HG03457 (cell line): ENCODE measurements around the gene ITIH5.
"Not testable (repeated sequence)": the region's sequence is repeated elsewhere in the genome, so short reads cannot be mapped to it uniquely, and the experiment has no call there.

ENCODE experiments used
- ATAC-seq: cut with Tn5 transposase; IDR thresholded peaks from one replicate; pipeline ENCODE4 v1.9.1; 2021; ENCODE audit warnings: moderate number of reproducible peaks; ENCODE audit not compliant: unreplicated experiment

The ITIH5 gene

GRCh38 chr10:7666253-7667023 is at the start of gene ITIH5:
TSS of gene ITIH5 (minus strand) at chr10:7666966. CDS start at chr10:7666892, 74 bp downstream.
- no peak for ATAC-seq

GRCh38 chr10:7715515-7715914 is 48.7 kb upstream of the ITIH5 start:
- ATAC-seq: no peak

DNA sequence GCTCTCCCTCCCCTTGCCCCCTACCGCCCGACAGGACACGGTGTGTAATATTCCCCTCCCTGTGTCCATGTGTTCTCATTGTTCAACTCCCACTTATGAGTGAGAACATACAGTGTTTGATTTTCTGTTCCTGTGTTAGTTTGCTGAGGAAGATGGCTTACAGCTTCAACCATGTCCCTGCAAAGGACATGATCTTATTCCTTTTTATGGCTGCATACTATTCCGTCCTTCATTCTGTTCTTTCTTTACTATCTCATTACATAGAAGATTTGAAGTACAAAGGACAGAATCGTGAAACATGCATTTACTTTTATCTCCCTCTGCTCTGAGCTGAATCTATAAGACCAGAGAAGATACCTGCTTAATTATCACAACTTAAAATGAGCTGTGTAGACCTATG is 44.3 kb upstream of the ITIH5 start:
- ATAC-seq: not testable (repeated sequence)

- ATAC-seq: no peak
These were observed 43.7 kb upstream of the ITIH5 start for GRCh38 chr10:7710446-7710845.

- no peak for ATAC-seq
These were observed 42.1 kb upstream of the ITIH5 start for GRCh38 chr10:7708832-7709231.

GRCh38 chr10:7707858-7708622 is 41.3 kb upstream of the ITIH5 start:
- no peak for ATAC-seq

DNA sequence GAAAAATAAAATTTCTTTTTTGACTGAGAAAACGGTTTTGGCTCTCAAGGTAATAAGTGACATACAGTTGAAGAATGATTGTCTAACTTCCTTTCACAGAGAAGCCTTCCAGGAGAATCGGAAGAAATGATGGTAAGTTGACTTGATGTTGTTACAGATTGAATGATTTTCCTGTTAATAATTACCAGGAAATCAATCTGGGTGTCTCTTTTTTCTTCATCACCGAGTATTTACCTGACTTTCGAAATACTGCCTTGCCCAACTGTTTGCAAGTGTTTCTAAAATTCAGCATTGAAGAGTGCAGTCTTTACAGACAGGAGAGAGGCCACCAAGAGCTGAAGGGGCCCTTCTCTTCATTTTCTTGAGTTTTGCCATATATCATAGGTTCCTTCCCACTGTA is 40.3 kb upstream of the ITIH5 start:
- no peak for ATAC-seq

DNA sequence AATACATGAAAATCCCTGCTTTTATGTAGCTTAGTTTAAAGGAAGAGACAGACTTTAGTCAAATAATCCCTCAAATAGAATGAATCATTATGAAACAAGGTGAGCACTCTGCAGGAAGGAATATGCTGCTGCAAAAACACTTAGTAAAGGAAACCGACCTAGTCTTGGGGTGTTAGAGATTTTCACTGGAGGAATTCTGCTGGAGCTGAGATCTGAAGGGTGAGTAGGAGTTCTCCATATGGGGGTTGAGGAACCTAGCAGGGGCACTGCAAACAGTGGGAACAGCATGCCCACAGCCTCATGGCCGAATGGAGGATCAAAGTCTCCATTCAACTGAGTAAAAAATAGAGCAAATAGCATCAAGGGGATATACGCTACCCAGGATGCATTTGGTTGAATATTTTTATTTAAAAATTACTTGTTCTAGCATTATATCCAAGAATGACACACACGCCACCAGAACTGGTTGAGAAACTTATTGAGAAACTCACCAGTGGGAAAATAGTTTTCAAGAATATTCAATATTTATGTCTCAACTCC is 39.8 kb upstream of the ITIH5 start:
- ATAC-seq: no peak

DNA sequence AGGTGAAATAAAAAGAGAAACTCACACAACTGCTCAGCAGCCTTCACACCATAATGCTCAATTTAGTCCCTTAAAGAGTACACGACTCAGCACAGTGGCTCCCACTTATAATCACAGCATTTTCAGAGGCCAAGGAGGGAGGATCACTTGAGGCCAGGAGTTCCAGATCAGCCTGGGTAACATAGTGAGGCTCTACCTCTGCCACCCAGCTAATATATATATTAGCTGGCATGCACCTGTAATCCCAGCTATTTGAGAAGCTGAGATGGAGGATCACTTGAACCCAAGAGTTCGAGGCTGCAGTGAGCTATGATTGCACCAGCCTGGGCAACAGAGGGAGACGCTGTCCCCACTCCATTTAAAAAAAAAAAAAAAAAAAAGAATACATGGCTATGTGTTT is 38.6 kb upstream of the ITIH5 start:
- no peak for ATAC-seq

DNA sequence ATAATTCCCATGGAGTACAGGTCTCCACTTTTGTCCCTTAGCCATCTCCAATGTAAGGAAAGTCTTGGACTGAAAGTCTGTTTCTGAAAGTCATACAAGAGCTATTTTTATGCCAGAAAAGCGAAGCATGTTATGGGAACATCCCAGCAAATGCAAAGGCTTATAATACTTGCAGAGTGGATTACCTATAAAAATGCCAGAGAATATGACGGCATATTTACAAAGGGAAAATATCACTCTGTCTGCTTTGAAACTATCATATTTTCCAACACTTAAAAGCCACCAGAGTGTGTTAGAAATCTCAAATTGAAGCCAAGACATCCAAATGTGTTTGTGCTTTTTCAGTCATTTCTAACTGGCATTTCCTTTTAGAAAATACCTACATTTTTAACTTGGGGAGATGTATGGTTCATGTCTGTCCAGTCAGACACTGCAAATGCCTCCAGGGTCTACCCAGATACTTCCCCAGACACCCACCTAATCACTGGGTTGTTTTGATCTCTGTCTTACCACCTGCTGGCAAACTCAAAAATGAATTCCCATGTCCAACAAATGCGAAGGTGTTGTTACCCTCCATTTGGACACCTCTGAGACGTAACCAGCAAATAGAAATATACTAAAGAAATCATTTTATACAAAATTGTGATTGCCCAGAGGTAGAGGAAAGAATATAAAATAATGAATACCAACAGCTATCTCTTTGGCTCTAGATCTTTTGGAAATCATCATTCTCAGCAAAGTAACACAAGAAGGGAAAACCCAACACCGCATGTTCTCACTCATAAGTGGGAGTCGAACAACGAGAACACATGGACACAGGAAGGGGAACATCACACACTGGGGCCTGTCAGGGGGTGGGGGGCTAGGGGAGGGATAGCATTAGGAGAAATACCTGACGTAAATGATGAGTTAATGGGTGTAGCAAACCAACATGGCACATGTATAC is 37.6 kb upstream of the ITIH5 start:
- no peak for ATAC-seq

DNA sequence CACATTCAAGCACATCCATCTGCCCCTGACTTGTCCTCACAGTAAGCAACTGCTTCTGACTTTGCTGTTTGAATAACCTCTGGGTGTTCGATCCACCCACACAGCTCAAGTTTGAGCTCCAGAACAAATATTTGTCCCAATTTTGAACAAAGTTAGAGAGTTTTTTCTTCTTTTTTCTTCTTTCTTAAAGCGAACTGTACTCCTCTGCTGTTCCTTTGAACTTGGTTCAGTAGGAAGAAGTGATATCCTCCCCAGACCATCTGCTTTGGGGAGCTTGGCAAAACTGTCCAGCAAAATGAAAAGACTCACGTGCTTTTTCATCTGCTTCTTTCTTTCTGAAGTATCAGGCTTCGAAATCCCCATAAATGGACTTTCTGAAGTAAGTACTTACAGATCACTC is 36.4 kb upstream of the ITIH5 start, which contains the start of gene ITIH2:
Gene ITIH2, plus strand, starts transcription at position 177 of the 400 bp plus-strand sequence. Its CDS starts 119 bp downstream, at position 296.
- no peak for ATAC-seq

DNA sequence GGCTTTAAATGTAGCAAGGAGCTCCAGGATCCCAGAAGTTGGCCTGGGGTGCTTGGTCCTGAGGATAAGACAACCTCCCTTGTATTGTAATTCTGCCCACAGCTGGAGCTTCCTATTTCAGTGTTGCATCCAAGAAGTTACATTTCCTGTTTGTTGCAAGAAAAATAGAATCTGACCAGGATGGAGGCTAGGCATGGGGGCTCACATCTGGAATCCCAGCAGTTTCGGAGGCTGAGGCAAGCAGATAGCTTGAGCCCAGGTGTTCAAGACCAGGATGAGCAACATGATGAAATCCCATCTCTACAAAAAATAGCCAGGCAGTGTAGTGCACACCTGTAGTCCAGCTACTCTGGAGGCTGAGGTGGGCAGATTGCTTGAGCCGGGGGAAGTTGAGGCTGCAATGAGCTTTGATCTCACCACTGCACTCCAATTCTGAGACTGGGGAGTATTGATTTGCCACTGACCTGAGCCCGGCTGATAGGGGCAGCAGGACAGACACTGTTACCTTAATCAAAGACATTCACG is 35.6 kb upstream of the ITIH5 start:
- no peak for ATAC-seq

- no peak for ATAC-seq
These were observed 34.5 kb upstream of the ITIH5 start for GRCh38 chr10:7701158-7701742.

DNA sequence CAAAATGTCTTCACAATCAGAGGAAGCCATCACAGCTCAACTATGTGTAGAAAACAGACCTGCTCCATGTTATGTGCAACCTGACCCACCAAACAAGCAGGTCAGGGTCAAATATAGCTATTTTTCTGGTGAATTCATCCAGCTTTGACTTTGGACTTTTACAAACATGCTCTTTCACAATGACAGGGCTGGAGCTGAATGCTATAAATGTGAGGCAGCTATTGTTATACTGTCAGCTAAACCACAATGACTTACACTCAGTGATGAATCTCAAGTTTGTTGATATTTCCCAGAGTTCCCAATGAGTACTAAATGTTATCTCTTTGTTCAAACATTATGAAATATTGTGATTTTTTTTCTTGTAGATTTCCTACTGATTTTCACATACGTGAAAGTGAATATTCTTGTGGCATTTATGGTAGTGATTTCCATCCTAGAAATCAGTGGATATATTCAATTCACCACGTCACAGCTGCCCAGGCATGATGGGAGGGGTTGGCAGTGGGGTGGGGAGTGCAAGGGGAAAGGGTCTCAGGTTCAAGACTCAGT is 33.9 kb upstream of the ITIH5 start:
- ATAC-seq: no peak

GRCh38 chr10:7697426-7697825 is 30.7 kb upstream of the ITIH5 start:
- no peak for ATAC-seq

DNA sequence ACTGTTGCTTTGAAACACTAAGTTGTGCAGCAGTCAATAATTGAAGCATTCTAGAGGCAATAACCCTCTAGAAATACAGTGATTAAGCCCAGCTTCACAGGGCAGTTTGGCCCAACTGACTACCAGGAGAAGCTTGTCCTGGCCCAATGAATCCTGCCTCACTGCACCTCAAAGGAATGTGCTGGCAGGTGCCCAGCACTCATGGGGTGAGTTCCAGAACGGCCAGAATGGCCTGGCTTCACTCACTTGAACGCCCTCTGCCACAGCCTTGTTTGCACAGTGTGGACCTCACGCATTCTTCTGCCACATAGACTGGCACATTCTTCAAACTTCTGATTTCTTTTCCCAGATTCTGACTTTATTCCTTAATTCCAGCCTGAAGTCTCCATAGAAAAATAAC is 29.8 kb upstream of the ITIH5 start:
- ATAC-seq: no peak

- not testable (repeated sequence) for ATAC-seq
These were observed 26.4 kb upstream of the ITIH5 start for GRCh38 chr10:7693194-7693593.

- not testable (repeated sequence) for ATAC-seq
These were observed 25.6 kb upstream of the ITIH5 start for GRCh38 chr10:7692368-7692767.

DNA sequence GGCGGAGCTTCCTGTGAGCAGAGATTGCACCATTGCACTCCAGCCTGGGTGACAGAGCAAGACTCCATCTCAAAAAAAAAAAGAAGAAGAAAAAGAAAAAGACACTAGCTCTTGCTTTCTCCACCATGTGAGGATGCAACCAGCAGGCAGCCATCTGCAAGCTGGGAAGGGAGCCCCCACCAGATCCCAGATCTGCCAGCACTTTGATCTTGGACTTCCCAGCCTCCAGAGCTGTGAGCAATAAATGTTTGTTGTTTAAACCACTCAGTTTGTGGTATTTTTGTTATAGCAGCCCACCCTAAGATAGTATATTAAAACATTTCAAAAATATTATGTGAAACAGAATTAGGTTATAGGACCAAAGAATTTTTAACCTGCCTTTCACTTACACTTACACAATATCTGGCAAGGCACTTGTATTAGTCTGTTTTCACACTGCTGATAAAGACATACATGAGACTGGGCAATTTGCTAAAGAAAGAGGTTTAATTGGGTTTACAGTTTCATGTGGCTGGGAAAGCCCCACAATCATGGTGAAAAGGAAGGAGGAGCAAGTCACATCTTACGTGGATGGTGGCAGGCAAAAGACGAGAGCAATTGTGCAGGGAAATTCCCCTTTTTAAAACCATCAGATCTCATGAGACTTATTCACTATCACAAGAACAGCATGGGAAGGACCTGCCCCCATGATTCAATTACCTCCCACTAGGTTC is 24.3 kb upstream of the ITIH5 start:
- ATAC-seq: not testable (repeated sequence)
